Chondrocyte (in vitro differentiated cells): ENCODE results near the gene FUT1. TPM values are rescaled to one million over a fixed set of nuclear protein-coding genes. Genes with fewer than 3 reads are reported as not detected.

Experiments
- DNase-seq: peaks from one replicate; pipeline ENCODE4 v3.0.0; 2021; ENCODE audit warnings: mixed read lengths, low spot score
- H3K27ac Mint-ChIP-seq: one replicate; pipeline ENCODE4 v1.8.0; 2021; ENCODE audit warnings: mild to moderate bottlenecking, moderate library complexity, mixed read lengths; ENCODE audit not compliant: unreplicated experiment
- H3K27me3 Mint-ChIP-seq: 2 replicates; pipeline ENCODE4 v1.8.0; 2021; ENCODE audit warnings: low read depth, mixed read lengths
- H3K36me3 Mint-ChIP-seq: 2 replicates; pipeline ENCODE4 v1.8.0; 2021; ENCODE audit warnings: low read depth, mixed read lengths
- H3K4me1 Mint-ChIP-seq: 2 replicates; pipeline ENCODE4 v1.8.0; 2021; ENCODE audit warnings: low read depth, mild to moderate bottlenecking, mixed read lengths
- H3K4me3 Mint-ChIP-seq: one replicate; pipeline ENCODE4 v1.8.0; 2021; ENCODE audit warnings: mild to moderate bottlenecking, moderate library complexity, mixed read lengths; ENCODE audit not compliant: unreplicated experiment
- H3K9me3 Mint-ChIP-seq: 2 replicates; pipeline ENCODE4 v1.8.0; 2021; ENCODE audit warnings: low read depth, mixed read lengths
- total RNA-seq: library from RNA; stranded (reverse); gene quantifications from 3 replicates; pipeline ENCODE4 v1.2.1, GENCODE V29; 2021
- TF ChIP-seq, protein P1 (sequence below): fragments of 200-600 bp; sonication (generic); IDR thresholded peaks from 2 replicates; pipeline ENCODE4 v1.5.0; 2021; ENCODE audit warnings: antibody characterized with exemption, mild to moderate bottlenecking, moderate library complexity

Gene FUT1
- total RNA-seq, 1 donor from 2014 or later = 0.52 TPM

DNA sequence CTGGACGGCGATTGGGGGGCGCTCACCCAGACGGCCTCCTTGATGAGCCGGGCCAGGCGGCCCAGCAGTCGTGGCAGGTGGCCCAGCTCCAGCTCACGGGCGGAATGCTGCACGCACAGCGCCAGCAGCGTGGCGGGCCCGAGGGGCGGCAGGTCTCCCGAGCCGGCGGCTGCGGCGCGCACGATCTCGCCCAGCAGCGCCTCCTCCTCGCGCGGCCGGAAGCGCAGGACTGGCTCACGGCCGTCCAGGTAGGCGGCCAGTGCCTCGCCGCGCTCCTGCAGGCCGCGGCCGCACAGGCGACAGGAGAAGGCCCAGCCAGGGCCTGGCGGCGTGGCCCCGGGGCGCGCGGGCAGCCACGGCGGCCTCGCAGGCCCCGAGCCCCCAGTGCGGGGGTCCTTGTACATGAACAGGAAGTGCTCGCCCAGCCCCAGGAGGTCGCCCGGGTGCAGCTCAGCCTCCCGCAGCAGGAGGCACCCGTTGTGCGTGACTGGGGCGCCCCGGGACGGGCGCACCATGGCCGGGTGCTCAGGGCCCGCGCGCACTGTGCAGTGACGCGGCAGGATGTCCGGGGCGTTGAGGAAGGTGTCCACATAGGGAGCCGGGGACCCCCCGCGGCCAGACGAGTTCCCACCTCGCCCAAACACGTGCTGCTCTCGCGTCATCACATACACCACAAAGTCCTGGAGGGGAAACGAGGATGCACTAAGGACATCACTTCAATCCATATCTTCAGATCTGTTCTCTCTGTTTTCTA lies 23.4 kb downstream of the FUT1 start:
- Mint-ChIP-seq H3K27me3 (no peaks in the 10 kb centered on the region), H3K4me1 (peaks cover 13% of the 10 kb centered on the region), H3K4me3 (no peak overlapping the region), H3K9me3 (peaks cover 6% of the 10 kb centered on the region), H3K27ac (no peak overlapping the region), H3K36me3 (peaks cover 4% of the 10 kb centered on the region)
- no peak for DNase-seq
- TF ChIP-seq, protein P1, sequence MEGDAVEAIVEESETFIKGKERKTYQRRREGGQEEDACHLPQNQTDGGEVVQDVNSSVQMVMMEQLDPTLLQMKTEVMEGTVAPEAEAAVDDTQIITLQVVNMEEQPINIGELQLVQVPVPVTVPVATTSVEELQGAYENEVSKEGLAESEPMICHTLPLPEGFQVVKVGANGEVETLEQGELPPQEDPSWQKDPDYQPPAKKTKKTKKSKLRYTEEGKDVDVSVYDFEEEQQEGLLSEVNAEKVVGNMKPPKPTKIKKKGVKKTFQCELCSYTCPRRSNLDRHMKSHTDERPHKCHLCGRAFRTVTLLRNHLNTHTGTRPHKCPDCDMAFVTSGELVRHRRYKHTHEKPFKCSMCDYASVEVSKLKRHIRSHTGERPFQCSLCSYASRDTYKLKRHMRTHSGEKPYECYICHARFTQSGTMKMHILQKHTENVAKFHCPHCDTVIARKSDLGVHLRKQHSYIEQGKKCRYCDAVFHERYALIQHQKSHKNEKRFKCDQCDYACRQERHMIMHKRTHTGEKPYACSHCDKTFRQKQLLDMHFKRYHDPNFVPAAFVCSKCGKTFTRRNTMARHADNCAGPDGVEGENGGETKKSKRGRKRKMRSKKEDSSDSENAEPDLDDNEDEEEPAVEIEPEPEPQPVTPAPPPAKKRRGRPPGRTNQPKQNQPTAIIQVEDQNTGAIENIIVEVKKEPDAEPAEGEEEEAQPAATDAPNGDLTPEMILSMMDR = no peak

DNA sequence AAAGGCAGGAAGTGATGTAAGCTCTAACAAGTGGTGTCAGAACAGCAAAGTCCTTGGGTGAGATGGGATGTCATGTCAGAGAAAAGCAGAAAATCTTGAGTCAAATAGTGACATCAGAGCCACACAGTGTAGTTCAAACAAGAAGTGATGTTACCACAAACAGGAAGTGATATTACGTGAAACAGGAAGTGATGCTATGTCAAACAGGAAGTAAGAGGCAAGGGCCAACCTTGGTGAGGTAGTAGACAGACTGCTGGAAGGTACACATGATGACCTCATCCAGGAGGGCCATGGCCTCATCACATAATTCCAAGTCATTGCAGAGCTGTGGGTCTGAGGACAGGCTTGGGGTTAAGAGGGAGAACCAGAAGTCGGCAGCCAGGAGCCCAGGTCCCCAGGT lies 25.9 kb downstream of the FUT1 start:
- no peak overlapping the region for H3K27ac Mint-ChIP-seq
- TF ChIP-seq, protein P1 = no peak
- H3K27me3 Mint-ChIP-seq = no peaks in the 10 kb centered on the region
- no peak for DNase-seq
- H3K36me3 Mint-ChIP-seq = peaks cover 4% of the 10 kb centered on the region
- peaks cover 6% of the 10 kb centered on the region for H3K9me3 Mint-ChIP-seq
- no peak overlapping the region for H3K4me3 Mint-ChIP-seq
- peaks cover 15% of the 10 kb centered on the region for H3K4me1 Mint-ChIP-seq

DNA sequence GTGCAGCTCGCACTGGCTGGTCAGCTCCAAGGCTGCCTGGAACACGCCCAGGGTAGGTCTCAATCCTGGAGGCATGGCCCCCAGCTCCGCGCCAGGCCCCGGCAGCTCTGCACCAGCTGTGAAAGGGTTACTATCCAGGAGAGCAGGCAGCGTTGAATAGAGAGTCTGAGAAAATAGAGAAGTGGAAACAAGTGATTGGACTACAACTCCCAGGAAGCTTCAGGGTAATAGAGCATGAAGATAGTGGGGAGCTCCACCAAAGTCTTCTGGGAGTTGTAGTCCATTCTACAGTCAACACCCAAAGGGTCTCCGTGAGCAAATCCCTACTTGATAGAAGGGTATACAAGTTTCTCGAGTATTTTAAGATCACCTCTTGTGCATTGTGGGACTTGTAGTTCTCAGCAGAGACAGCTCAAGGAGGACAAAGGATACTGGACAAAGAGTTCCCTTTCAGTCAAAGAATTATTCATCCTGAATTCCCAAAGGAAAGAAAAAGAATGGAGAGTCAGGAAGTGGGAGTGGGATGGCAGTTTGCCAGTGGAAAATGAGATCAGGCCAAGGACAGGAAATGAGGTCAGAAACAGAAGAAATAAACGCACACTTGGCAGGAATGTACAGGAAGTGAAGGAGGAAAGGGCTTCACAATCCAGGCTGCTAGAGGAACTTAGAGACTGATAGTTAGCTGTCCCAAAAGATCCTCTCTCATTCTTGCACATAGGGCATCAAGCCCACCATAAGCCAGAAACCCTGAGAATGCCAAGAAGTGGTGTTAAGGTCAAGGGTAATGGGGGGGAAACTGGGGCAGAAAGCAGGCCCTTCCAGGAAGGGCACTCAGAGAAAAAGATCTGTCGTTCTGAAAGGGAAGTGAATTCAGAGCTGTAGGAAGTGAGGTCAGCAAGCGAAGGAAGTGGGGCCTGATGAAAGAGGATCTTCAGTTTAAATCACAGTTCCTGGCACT lies 27.4 kb downstream of the FUT1 start:
- Mint-ChIP-seq H3K27ac (peak overlapping the region; percentile 96), H3K9me3 (peaks cover 6% of the 10 kb centered on the region), H3K4me3 (no peak overlapping the region), H3K4me1 (peaks cover 24% of the 10 kb centered on the region), H3K36me3 (peaks cover 4% of the 10 kb centered on the region), H3K27me3 (no peaks in the 10 kb centered on the region)
- no peak for DNase-seq
- TF ChIP-seq, protein P1 = no peak

DNA sequence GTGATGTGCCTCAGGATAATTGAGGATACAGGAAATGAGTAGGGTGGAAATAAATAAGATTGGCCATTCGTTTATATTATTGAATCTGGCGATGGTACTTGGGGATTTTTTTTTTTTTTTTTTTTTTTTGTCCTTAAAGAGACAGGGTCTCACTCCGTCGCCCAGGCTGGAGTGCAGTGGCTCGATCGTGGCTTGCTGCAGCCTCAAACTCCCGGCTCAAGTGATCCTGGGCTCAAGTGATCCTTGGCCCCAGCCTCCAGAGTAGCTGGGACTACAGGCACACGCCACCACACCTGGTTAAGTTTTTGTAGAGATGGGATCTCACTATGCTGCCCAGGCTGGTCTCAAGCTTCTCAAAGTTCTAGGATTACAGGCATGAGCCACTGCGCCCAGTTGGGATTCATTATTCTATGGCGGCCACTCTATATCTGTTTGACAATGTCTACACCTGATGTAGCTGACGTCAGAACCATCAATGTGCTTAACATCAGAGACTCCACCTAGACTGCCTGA lies 30.2 kb downstream of the FUT1 start:
- H3K27ac Mint-ChIP-seq = no peak overlapping the region
- H3K4me1 Mint-ChIP-seq = peaks cover 24% of the 10 kb centered on the region
- no peak for DNase-seq
- no peak overlapping the region for H3K4me3 Mint-ChIP-seq
- no peaks in the 10 kb centered on the region for H3K27me3 Mint-ChIP-seq
- H3K9me3 Mint-ChIP-seq = peaks cover 6% of the 10 kb centered on the region
- TF ChIP-seq, protein P1 = no peak
- peaks cover 4% of the 10 kb centered on the region for H3K36me3 Mint-ChIP-seq
